Heart left ventricle (tissue), 16 donors: ENCODE data around the gene HYCC1. TPM values are rescaled to one million over a fixed set of nuclear protein-coding genes. Genes with fewer than 3 reads are reported as not detected.

Experiments used
- ATAC-seq, 4 donors: fragments of 200-7000 bp; cut with Tn5 transposase; one replicate each; pipeline ENCODE4 v1.9.1; 2020 to 2022; ENCODE audit warnings: moderate library complexity in 4 of 4, mild to moderate bottlenecking in 3 of 4, moderate number of reproducible peaks in 1 of 4
- DNase-seq, 5 donors: peaks; one replicate each; pipeline ENCODE4 v3.0.0-alpha.2; 2020
- H3K27ac ChIP-seq, 12 donors: fragments of 200-600 bp; sonication (generic) in 4 of 12; one replicate each; pipeline versions ENCODE4 v1.5.0 to v1.8.0; 2016 to 2022; ENCODE audit warnings: mild to moderate bottlenecking in 2 of 12
- H3K27me3 ChIP-seq, 9 donors: fragments of 200-600 bp; sonication (generic) in 2 of 9; one replicate each; pipeline versions ENCODE4 v1.5.1 to v1.8.0; 2016 to 2022; ENCODE audit warnings: mild to moderate bottlenecking in 3 of 9
- H3K36me3 ChIP-seq, 9 donors: fragments of 200-600 bp; sonication (generic) in 2 of 9; one replicate each; pipeline versions ENCODE4 v1.5.0 to v1.8.0; 2018 to 2022; ENCODE audit warnings: mild to moderate bottlenecking in 2 of 9
- H3K4me1 ChIP-seq, 12 donors: fragments of 200-600 bp; sonication (generic) in 4 of 12; one replicate each; pipeline versions ENCODE4 v1.5.0 to v1.8.0; 2016 to 2022; ENCODE audit warnings: mild to moderate bottlenecking in 3 of 12
- H3K4me3 ChIP-seq, 12 donors: fragments of 200-600 bp; sonication (generic) in 4 of 12; one replicate each; pipeline versions ENCODE4 v1.5.0 to v1.8.0; 2017 to 2022; ENCODE audit warnings: mild to moderate bottlenecking in 9 of 12, moderate library complexity in 4 of 12
- H3K9me3 ChIP-seq, 12 donors: fragments of 200-600 bp; sonication (generic) in 4 of 12; one replicate each; pipeline versions ENCODE4 v1.5.0 to v1.8.0; 2016 to 2022; ENCODE audit warnings: mild to moderate bottlenecking in 1 of 12
- CTCF ChIP-seq, 12 donors: fragments of 200-600 bp; sonication (generic) in 4 of 12; IDR thresholded peaks; one replicate each; pipeline versions ENCODE4 v1.5.0 to v1.8.0; 2018 to 2022; ENCODE audit warnings: antibody characterized with exemption in 12 of 12, mild to moderate bottlenecking in 5 of 12
- POLR2A ChIP-seq, 2 donors: fragments of 450-650 bp; IDR thresholded peaks; one replicate each; pipeline ENCODE4 v1.6.1; 2017; ENCODE audit warnings: antibody characterized with exemption in 2 of 2, mild to moderate bottlenecking in 2 of 2, moderate library complexity in 2 of 2
- WGBS, 4 donors: extraction: QIAGEN DNeasy Blood & Tissue Kit in 2 of 4; methylation state at CpG; one replicate each; pipeline versions ENCODE4 v1.1.5 to v1.1.7; 2013 to 2018; 5-methylcytosine and 5-hydroxymethylcytosine counted together
- intact Hi-C, 10 donors: fragments of 100-400 bp; cut with DNase I; formaldehyde crosslinking; loops; one replicate each; pipeline versions ENCODE4 v1.11.1 to v1.14.2; 2022
- polyA plus RNA-seq, 2 donors: library from polyadenylated mRNA; stranded (reverse); fragments of 200-250 nt; gene quantifications; one replicate each; pipeline ENCODE4 v1.2.3, GENCODE V29; 2013
- total RNA-seq, 9 donors: library from RNA; depleted of rRNA in 2 of 9; stranded (reverse); fragments of >200 nt in 2 of 9; fragmentation: NEBNext Ultra II Directional in 3 of 9; extraction: Animal tissue kit (Norgen Biotek cat#: 25700) in 3 of 9; gene quantifications; one replicate each; pipeline versions ENCODE4 v1.1.0 to v1.2.4, GENCODE V29; 2016 to 2023
- donor health status: ischemic (EF 13 %, LVEDD 7.1; RV severe dilation, severe dysfunction).
- donor health status: healthy with polysubstance abuse.
- donor health status: DM: no; HTN: yes; CAD: no.
- donor health status: DM: no; HTN: no; CAD: no.
- donor health status: ischemic (EF 25% LVEDD 6.9; RV normal size, moderate dysfunction).
- donor health status: ischemic (EF 25% LVEDD 5.7; RV mildly dilated, moderate dysfunction).
- donor health status: healthy.
- donor health status: DM: yes; HTN: yes; CAD: no.
- donor health status: ischemic (EF 35%, LVEDD 5.7; RV mildly dilated, moderate dysfunction).
- donor health status: nonischemic (EF 11% LVEDD 7.7; RV severe dilation, severe dysfunction).
- donor health status: DM: yes; HTN: yes; CAD: no.
- donor health status: PGD.
- donor health status: ischemic (EF 29% LVEDD 5.4; RV normal size, mild dysfunction).
- donor health status: nonischemic (EF 23%, LVEDD 6.1; RV moderate dilation, normal function).

Gene HYCC1
- total and polyA plus RNA-seq, 11 donors: 6.1 to 48.2 (median 33.2) TPM

DNA sequence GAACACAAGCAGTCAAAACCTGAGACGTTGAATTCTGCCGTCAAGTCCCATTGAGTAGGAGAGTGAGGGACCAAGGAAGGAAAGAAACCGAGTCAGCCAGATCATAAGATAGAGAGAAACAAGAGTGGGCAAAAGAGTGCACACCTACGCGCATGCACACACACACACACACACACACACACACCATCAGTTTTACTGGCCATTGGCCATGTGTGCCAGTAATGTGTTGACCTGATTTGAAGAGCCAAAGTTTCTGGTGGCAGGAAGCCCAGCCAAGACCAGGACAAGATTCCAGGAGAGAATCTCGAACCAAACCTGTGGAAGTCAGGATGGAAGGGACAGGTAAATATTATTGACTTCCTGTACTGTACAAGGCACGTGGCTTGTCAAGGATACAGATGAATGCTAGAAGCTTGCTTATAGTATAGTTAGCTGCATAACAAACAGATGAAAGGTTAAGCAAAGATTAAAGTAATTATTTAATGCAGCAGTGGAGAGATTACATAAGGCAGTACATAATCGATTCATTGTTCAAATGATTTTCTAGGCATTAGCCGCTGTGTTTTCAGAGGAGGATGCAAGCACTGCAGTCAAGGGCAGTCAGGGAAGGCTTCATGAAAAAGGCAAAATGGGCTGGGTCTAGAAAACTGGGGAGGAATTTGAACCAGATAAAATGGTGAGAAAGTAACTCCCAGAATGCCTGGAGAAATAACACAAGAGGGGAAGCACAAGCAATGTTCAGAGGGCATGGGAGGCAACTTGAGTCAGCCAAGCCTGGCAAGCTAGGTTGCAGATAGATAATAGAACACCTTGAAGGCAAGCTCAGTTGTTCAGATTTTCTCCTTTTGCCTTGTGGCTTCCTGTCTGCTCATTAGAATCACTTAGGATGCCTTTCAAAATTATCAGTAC, 2.7 kb upstream of the HYCC1 start:
- H3K27ac ChIP-seq: peak overlapping the region in 1 of 12 donors; percentile 44
- no peaks in the 10 kb centered on the region for H3K36me3 ChIP-seq
- peaks cover 0 to 2% (median 0%) of the 10 kb centered on the region in 12 donors for H3K9me3 ChIP-seq
- H3K27me3 ChIP-seq: no peaks in the 10 kb centered on the region
- ATAC-seq (no peak), DNase-seq (no peak)
- WGBS, 4 donors: 88 to 94% (median 91%) methylated on average over 9 of the region's 9 CpGs
- intact Hi-C loops: loop anchor here in 2 of 10 donors (5.0 to 10.0 kb wide), 3 partner anchors 41 to 168 kb away; partner anchors contain the start of gene NUP42 (in 1 of the 2)
- TF ChIP-seq CTCF (IDR thresholded peaks at IDR 0.05): no peak
- TF ChIP-seq POLR2A (IDR thresholded peaks at IDR 0.05): no peak
- no peak overlapping the region for H3K4me3 ChIP-seq
- H3K4me1 ChIP-seq: peaks cover 2 to 74% (median 18%) of the 10 kb centered on the region in 12 donors

GRCh38 chr7:23014681-23015080, 751 bp upstream of the HYCC1 start:
- peaks cover 2 to 76% (median 29%) of the 10 kb centered on the region in 12 donors for H3K4me1 ChIP-seq
- H3K4me3 ChIP-seq: peak overlapping the region in 8 of 12 donors; percentile 28 to 90 (median 82)
- WGBS, 4 donors: 65 to 76% (median 70%) methylated on average over 2 of the region's 2 CpGs
- H3K27ac ChIP-seq: peak overlapping the region in 2 of 12 donors; percentile 25 to 44
- H3K27me3 ChIP-seq: no peaks in the 10 kb centered on the region
- no peaks in the 10 kb centered on the region for H3K36me3 ChIP-seq
- ATAC-seq (no peak), DNase-seq (no peak)
- H3K9me3 ChIP-seq: no peaks in the 10 kb centered on the region
- TF ChIP-seq CTCF (IDR thresholded peaks at IDR 0.05) (no peak), POLR2A (IDR thresholded peaks at IDR 0.05) (no peak)
- intact Hi-C loops: loop anchor here in 5 of 10 donors (2.0 to 10.0 kb wide), 7 partner anchors 40 to 170 kb away; partner anchors contain the start of gene NUP42 (in 1 of the 5)

- intact Hi-C loops: loop anchor here in 5 of 10 donors (5.0 to 10.0 kb wide), 5 partner anchors 66 to 172 kb away; partner anchors contain the start of gene NUP42 (in 1 of the 5)
- DNase-seq (peak; percentile 38 to 74 (median 41)), ATAC-seq (peak in 2 of 4 donors; percentile 7 to 23)
- Histone ChIP-seq H3K4me1 (peaks cover 2 to 71% (median 35%) of the 10 kb centered on the region in 12 donors), H3K27ac (peak overlapping the region; percentile 58 to 87 (median 84)), H3K9me3 (no peaks in the 10 kb centered on the region), H3K27me3 (no peaks in the 10 kb centered on the region), H3K36me3 (no peaks in the 10 kb centered on the region), H3K4me3 (peak overlapping the region; percentile 73 to 94 (median 84))
- 0 to 1% (median 1%) methylated on average over 24 to 52 of the region's 52 CpGs for WGBS, 4 donors
- TF ChIP-seq POLR2A (IDR thresholded peaks at IDR 0.05) (no peak), CTCF (IDR thresholded peaks at IDR 0.05) (peak in 1 of 12 donors; percentile 12)
These were observed 819 bp downstream of the HYCC1 start for GRCh38 chr7:23012908-23013714.
